ENCODE data around the gene PIM2. TPM values are rescaled to one million over a fixed set of nuclear protein-coding genes. Genes with fewer than 3 reads are reported as not detected.
A peak's percentile ranks its signal among the peaks of the same experiment; 100 is the strongest.

Gene PIM2
- total RNA-seq, 1 donor from 2014 or later, result 5.1 TPM

DNA sequence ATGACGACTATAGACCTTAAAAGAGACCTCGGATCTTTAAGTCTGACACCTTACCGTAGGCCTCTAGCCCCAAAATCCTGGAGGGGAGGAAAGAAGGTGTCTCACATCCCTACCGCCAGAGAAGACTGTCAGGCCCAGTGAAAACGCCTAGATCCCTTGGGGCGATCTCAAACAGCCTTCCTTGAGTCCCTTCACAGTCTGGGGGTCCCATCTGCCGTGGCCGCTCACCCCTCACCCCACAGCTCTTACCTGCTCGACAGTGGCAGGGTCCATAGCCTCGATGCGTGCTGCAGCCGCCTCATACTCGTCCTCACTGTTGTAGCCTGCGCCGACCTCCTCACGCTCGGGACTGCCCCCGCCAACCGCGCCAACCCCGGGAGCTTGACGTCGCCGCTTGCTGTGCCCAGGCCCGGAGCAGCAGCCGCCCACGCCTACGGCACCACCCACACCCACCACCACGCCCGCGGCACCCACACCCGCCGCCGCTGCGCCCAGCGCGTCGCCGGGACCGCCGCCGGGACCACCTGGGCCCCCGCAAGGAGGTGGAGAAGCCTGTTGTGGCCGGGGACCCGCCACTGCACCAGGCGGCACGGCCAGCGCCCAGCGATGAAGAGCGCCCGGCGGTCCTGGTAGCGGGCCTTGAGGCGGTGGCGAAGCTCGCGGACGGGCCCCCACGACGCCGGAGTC lies 38.0 kb upstream of the PIM2 start:
- peaks cover 5% of the 10 kb centered on the region for H3K9me3 Mint-ChIP-seq (ENCODE audit: low read depth)
- DNase-seq (ENCODE audit: low spot score), result no peak
- peaks cover 31% of the 10 kb centered on the region for H3K4me1 Mint-ChIP-seq (ENCODE audit: low read depth)
- no peaks in the 10 kb centered on the region for H3K36me3 Mint-ChIP-seq (ENCODE audit: low read depth)
- H3K27ac Mint-ChIP-seq (ENCODE audit: unreplicated experiment), result peak overlapping the region; percentile 81
- H3K4me3 Mint-ChIP-seq (ENCODE audit: unreplicated experiment), result peak overlapping the region; percentile 74
- no peaks in the 10 kb centered on the region for H3K27me3 Mint-ChIP-seq (ENCODE audit: low read depth)
- TF ChIP-seq, protein P1, sequence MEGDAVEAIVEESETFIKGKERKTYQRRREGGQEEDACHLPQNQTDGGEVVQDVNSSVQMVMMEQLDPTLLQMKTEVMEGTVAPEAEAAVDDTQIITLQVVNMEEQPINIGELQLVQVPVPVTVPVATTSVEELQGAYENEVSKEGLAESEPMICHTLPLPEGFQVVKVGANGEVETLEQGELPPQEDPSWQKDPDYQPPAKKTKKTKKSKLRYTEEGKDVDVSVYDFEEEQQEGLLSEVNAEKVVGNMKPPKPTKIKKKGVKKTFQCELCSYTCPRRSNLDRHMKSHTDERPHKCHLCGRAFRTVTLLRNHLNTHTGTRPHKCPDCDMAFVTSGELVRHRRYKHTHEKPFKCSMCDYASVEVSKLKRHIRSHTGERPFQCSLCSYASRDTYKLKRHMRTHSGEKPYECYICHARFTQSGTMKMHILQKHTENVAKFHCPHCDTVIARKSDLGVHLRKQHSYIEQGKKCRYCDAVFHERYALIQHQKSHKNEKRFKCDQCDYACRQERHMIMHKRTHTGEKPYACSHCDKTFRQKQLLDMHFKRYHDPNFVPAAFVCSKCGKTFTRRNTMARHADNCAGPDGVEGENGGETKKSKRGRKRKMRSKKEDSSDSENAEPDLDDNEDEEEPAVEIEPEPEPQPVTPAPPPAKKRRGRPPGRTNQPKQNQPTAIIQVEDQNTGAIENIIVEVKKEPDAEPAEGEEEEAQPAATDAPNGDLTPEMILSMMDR (IDR thresholded peaks at IDR 0.05), result no peak

DNA sequence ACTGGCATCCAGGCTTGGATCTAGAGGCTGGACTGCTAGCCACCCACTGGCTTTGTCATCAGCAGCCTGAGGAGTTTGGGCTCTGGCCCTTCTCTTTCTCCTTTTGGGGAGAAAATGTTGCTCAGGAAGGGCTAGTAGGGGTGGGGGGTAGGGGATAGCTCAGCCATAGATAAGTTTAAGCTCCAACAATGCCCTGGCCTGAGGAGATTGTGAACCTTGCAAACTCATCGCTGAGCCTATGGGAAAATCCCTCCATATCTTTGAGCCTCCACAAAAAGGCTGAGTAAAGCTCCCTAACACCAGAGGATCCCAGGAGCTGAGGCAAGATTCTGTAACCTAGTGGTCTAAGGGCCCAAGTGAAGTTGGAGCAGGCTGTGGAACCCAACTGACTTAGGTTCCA lies 29.8 kb upstream of the PIM2 start:
- TF ChIP-seq, protein P1 (IDR thresholded peaks at IDR 0.05), result no peak
- no peak overlapping the region for H3K27ac Mint-ChIP-seq (ENCODE audit: unreplicated experiment)
- H3K27me3 Mint-ChIP-seq (ENCODE audit: low read depth), result no peaks in the 10 kb centered on the region
- H3K4me1 Mint-ChIP-seq (ENCODE audit: low read depth), result peaks cover 4% of the 10 kb centered on the region
- no peak overlapping the region for H3K4me3 Mint-ChIP-seq (ENCODE audit: unreplicated experiment)
- no peaks in the 10 kb centered on the region for H3K9me3 Mint-ChIP-seq (ENCODE audit: low read depth)
- no peaks in the 10 kb centered on the region for H3K36me3 Mint-ChIP-seq (ENCODE audit: low read depth)
- no peak for DNase-seq (ENCODE audit: low spot score)

- Mint-ChIP-seq H3K27ac (ENCODE audit: unreplicated experiment) (peak overlapping the region; percentile 12), H3K9me3 (ENCODE audit: low read depth) (peaks cover 2% of the 10 kb centered on the region), H3K27me3 (ENCODE audit: low read depth) (no peaks in the 10 kb centered on the region), H3K4me1 (ENCODE audit: low read depth) (no peaks in the 10 kb centered on the region), H3K4me3 (ENCODE audit: unreplicated experiment) (no peak overlapping the region), H3K36me3 (ENCODE audit: low read depth) (no peaks in the 10 kb centered on the region)
- DNase-seq (ENCODE audit: low spot score), result no peak
- TF ChIP-seq, protein P1 (IDR thresholded peaks at IDR 0.05), result peak; percentile 82
These were observed 26.9 kb upstream of the PIM2 start for GRCh38 chrX:48945517-48946348.

DNA sequence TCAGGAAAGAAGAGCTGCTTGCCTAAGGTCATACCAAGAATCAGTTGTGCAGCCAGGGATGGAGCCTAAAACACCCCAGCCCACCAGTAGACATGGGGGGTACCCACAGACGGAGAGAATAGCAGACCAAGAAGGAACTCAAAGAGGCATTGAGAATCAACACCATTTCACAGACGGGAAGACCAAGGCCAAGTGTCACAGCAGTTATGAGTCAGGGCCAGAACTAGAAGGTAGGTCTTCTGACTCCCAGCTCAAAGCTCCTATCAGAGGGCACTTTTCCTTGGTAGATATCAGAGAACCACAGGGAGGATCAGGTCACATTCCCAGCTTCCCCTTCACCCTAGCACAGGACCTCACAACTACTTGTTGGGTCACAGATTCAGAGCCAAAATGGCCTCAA lies 24.1 kb upstream of the PIM2 start:
- peaks cover 8% of the 10 kb centered on the region for H3K9me3 Mint-ChIP-seq (ENCODE audit: low read depth)

DNA sequence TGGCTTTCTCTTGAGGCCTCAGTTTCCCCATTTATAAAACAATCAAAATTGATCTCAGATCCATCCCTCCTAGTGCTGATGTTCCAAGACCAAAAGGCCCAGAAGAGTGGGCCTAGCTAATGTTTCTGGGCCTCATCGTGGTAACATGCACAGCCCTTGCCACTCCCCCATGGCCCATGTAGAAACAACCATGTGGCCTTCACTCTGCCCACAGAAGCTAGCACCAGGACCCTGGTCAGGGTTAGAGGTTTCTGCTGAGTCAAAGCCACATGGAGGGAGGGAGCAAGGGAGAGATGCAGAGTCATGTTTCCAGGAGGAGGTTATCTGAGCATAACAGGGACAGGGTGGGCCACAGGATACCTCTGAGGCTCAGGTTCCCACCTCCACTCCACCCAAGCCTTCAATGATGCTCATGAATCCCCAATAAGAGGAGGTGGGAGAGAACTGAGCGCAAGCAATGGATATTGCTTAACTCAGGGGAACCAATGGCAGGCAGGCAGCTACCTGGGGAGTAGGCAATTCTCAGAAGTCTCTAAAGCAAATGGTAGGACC lies 21.7 kb upstream of the PIM2 start:
- TF ChIP-seq, protein P1 (IDR thresholded peaks at IDR 0.05), result no peak
- Mint-ChIP-seq H3K9me3 (ENCODE audit: low read depth) (peaks cover 8% of the 10 kb centered on the region), H3K27ac (ENCODE audit: unreplicated experiment) (no peak overlapping the region), H3K27me3 (ENCODE audit: low read depth) (no peaks in the 10 kb centered on the region), H3K4me3 (ENCODE audit: unreplicated experiment) (no peak overlapping the region), H3K4me1 (ENCODE audit: low read depth) (no peaks in the 10 kb centered on the region), H3K36me3 (ENCODE audit: low read depth) (peaks cover 2% of the 10 kb centered on the region)
- DNase-seq (ENCODE audit: low spot score), result no peak

More for the DNA sequence above, 24.1 kb upstream of the PIM2 start:
- H3K27me3 Mint-ChIP-seq (ENCODE audit: low read depth), result no peaks in the 10 kb centered on the region
- DNase-seq (ENCODE audit: low spot score), result no peak
- H3K27ac Mint-ChIP-seq (ENCODE audit: unreplicated experiment), result no peak overlapping the region
- TF ChIP-seq, protein P1 (IDR thresholded peaks at IDR 0.05), result no peak
- no peaks in the 10 kb centered on the region for H3K4me1 Mint-ChIP-seq (ENCODE audit: low read depth)
- H3K36me3 Mint-ChIP-seq (ENCODE audit: low read depth), result peaks cover 1% of the 10 kb centered on the region
- H3K4me3 Mint-ChIP-seq (ENCODE audit: unreplicated experiment), result no peak overlapping the region

Measured in chondrocyte (in vitro differentiated cells).